IMR-90 (cell line): Measurements from ENCODE around the gene PRAC2.

Experiments
- BHLHE40 ChIP-seq: fragments of 150-350 bp; IDR thresholded peaks from 2 replicates; pipeline ENCODE4 v1.6.1; 2016; ENCODE audit warnings: mild to moderate bottlenecking, low read depth, low read length
- CEBPB ChIP-seq: IDR thresholded peaks from 2 replicates; pipeline ENCODE4 v1.6.1; 2012; ENCODE audit warnings: low read depth, low read length, improper control_type of control experiment
- CHD1 ChIP-seq: IDR thresholded peaks from 2 replicates; pipeline ENCODE4 v1.6.1; 2012; ENCODE audit warnings: low read depth, low read length, improper control_type of control experiment
- MAZ ChIP-seq: IDR thresholded peaks from 2 replicates; pipeline ENCODE4 v1.6.1; 2012; ENCODE audit warnings: low read depth, mild to moderate bottlenecking, low read length, improper control_type of control experiment, moderate library complexity, borderline replicate concordance
- POLR2A ChIP-seq: IDR thresholded peaks from 2 replicates; pipeline ENCODE4 v1.6.1; 2012; ENCODE audit warnings: mild to moderate bottlenecking, low read depth, low read length
- RAD21 ChIP-seq: IDR thresholded peaks from 2 replicates; pipeline ENCODE4 v1.6.1; 2012; ENCODE audit warnings: low read length, improper control_type of control experiment
- TF ChIP-seq, protein P1 (sequence below): conservative IDR thresholded peaks from 2 replicates; pipeline ENCODE4 v1.5.1; 2012; ENCODE audit warnings: mild to moderate bottlenecking, low read depth, low read length, improper control_type of control experiment
- TF ChIP-seq, protein P2 (sequence below): fragments of 150-350 bp; IDR thresholded peaks from 2 replicates; pipeline ENCODE4 v1.6.1; 2017; ENCODE audit warnings: mild to moderate bottlenecking, antibody characterized with exemption, low read length, low read depth
- TF ChIP-seq, protein P3 (sequence below): fragments of 150-350 bp; IDR thresholded peaks from 2 replicates; pipeline ENCODE4 v1.6.1; 2016; ENCODE audit warnings: low read depth, mild to moderate bottlenecking, low read length, moderate library complexity, borderline replicate concordance

DNA sequence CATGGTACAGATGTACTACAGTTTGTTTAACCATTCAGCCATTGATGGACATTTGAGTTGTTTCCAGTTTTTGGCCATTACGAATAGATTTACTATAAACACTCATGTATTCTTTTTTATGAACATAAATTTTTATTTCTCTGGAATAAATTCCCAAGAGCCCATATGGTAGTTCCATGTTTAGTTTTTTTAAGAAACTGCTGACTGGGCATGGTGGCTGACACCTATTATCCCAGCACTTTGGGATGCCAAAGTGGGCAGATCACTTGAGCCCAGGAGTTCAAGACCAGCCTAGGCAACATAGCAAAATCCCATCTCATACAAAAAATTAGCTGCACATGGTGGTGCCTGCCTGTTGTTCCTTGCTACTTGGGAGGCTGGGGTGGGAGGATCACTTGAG is 30.9 kb upstream of the PRAC2 start:
- TF ChIP-seq, protein P1, sequence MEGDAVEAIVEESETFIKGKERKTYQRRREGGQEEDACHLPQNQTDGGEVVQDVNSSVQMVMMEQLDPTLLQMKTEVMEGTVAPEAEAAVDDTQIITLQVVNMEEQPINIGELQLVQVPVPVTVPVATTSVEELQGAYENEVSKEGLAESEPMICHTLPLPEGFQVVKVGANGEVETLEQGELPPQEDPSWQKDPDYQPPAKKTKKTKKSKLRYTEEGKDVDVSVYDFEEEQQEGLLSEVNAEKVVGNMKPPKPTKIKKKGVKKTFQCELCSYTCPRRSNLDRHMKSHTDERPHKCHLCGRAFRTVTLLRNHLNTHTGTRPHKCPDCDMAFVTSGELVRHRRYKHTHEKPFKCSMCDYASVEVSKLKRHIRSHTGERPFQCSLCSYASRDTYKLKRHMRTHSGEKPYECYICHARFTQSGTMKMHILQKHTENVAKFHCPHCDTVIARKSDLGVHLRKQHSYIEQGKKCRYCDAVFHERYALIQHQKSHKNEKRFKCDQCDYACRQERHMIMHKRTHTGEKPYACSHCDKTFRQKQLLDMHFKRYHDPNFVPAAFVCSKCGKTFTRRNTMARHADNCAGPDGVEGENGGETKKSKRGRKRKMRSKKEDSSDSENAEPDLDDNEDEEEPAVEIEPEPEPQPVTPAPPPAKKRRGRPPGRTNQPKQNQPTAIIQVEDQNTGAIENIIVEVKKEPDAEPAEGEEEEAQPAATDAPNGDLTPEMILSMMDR, result no peak
- TF ChIP-seq CHD1, result no peak
- TF ChIP-seq POLR2A, result no peak
- TF ChIP-seq RAD21, result no peak
- TF ChIP-seq CEBPB, result no peak
- TF ChIP-seq, protein P2, sequence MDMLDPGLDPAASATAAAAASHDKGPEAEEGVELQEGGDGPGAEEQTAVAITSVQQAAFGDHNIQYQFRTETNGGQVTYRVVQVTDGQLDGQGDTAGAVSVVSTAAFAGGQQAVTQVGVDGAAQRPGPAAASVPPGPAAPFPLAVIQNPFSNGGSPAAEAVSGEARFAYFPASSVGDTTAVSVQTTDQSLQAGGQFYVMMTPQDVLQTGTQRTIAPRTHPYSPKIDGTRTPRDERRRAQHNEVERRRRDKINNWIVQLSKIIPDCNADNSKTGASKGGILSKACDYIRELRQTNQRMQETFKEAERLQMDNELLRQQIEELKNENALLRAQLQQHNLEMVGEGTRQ, result no peak
- no peak for TF ChIP-seq MAZ
- no peak for TF ChIP-seq BHLHE40
- TF ChIP-seq, protein P3, sequence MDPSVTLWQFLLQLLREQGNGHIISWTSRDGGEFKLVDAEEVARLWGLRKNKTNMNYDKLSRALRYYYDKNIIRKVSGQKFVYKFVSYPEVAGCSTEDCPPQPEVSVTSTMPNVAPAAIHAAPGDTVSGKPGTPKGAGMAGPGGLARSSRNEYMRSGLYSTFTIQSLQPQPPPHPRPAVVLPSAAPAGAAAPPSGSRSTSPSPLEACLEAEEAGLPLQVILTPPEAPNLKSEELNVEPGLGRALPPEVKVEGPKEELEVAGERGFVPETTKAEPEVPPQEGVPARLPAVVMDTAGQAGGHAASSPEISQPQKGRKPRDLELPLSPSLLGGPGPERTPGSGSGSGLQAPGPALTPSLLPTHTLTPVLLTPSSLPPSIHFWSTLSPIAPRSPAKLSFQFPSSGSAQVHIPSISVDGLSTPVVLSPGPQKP, result no peak
